ENCODE data around the gene GALNT16.
"Not testable (repeated sequence)": the region's sequence is repeated elsewhere in the genome, so short reads cannot be mapped to it uniquely, and the experiment has no call there.

The GALNT16 gene

GRCh38 chr14:69274321-69274720 lies 14.4 kb downstream of the GALNT16 start:
- no peak for TF ChIP-seq CTCF (IDR thresholded peaks at IDR 0.05; ENCODE audit: extremely low read depth, missing control alignments)
- DNase-seq (ENCODE audit: low spot score): no peak

- DNase-seq (ENCODE audit: low spot score): no peak
- TF ChIP-seq CTCF (IDR thresholded peaks at IDR 0.05; ENCODE audit: extremely low read depth, missing control alignments): no peak
These were observed 15.4 kb downstream of the GALNT16 start for GRCh38 chr14:69275331-69275730.

GRCh38 chr14:69277356-69277755 lies 17.4 kb downstream of the GALNT16 start:
- DNase-seq (ENCODE audit: low spot score): not testable (repeated sequence)

GRCh38 chr14:69280746-69281291 lies 20.9 kb downstream of the GALNT16 start:
- TF ChIP-seq CTCF (IDR thresholded peaks at IDR 0.05; ENCODE audit: extremely low read depth, missing control alignments): no peak
- DNase-seq (ENCODE audit: low spot score): no peak

- peak; percentile 51 for DNase-seq (ENCODE audit: low spot score)
- TF ChIP-seq CTCF (IDR thresholded peaks at IDR 0.05; ENCODE audit: extremely low read depth, missing control alignments): no peak
These were observed 21.7 kb downstream of the GALNT16 start for GRCh38 chr14:69281450-69282169.

GRCh38 chr14:69282448-69282847 lies 22.5 kb downstream of the GALNT16 start:
- no peak for DNase-seq (ENCODE audit: low spot score)

GRCh38 chr14:69284170-69284569 lies 24.2 kb downstream of the GALNT16 start:
- DNase-seq (ENCODE audit: low spot score): no peak
- no peak for TF ChIP-seq CTCF (IDR thresholded peaks at IDR 0.05; ENCODE audit: extremely low read depth, missing control alignments)

More at GRCh38 chr14:69282448-69282847, 22.5 kb downstream of the GALNT16 start:
- TF ChIP-seq CTCF (IDR thresholded peaks at IDR 0.05; ENCODE audit: extremely low read depth, missing control alignments): no peak
